HG02870 (cell line): Measurements from ENCODE around the gene TSPAN4.

Experiments used
- ATAC-seq: cut with Tn5 transposase; IDR thresholded peaks from one replicate; pipeline ENCODE4 v1.9.1; 2021; ENCODE audit warnings: mild to moderate bottlenecking, moderate library complexity; ENCODE audit not compliant: unreplicated experiment

TSPAN4 gene

GRCh38 chr11:803770-804598, 38.7 kb upstream of the TSPAN4 start:
- ATAC-seq, result no peak

GRCh38 chr11:804599-804964, 38.1 kb upstream of the TSPAN4 start:
- ATAC-seq, result no peak

- ATAC-seq, result no peak
Measured at GRCh38 chr11:808427-809286, 34.0 kb upstream of the TSPAN4 start.

- peak; percentile 69 for ATAC-seq
Measured at GRCh38 chr11:809287-810039, 33.2 kb upstream of the TSPAN4 start, which contains the start of gene RPLP2. TSS of gene RPLP2 (plus strand) at chr11:809967. CDS start at chr11:810235, 268 bp downstream.

GRCh38 chr11:810040-810567, 32.5 kb upstream of the TSPAN4 start:
- ATAC-seq, result no peak

GRCh38 chr11:811446-812245, 31.0 kb upstream of the TSPAN4 start:
- no peak for ATAC-seq

- no peak for ATAC-seq
Measured at GRCh38 chr11:812390-812789, 30.3 kb upstream of the TSPAN4 start.

GRCh38 chr11:813072-813455, 29.6 kb upstream of the TSPAN4 start:
- ATAC-seq, result no peak

- ATAC-seq, result no peak
Measured at GRCh38 chr11:813456-814096, 29.1 kb upstream of the TSPAN4 start.

GRCh38 chr11:815675-816432, 26.8 kb upstream of the TSPAN4 start:
- no peak for ATAC-seq

GRCh38 chr11:816433-816779, 26.2 kb upstream of the TSPAN4 start:
- no peak for ATAC-seq

GRCh38 chr11:818396-819128, 24.1 kb upstream of the TSPAN4 start, which contains the start of gene PNPLA2:
TSS of gene PNPLA2 (plus strand) at chr11:818914. CDS start at chr11:819719, 805 bp downstream.
- ATAC-seq, result no peak

GRCh38 chr11:819129-819931, 23.3 kb upstream of the TSPAN4 start:
- peak; percentile 64 for ATAC-seq

GRCh38 chr11:819943-820649, 22.6 kb upstream of the TSPAN4 start:
- ATAC-seq, result peak; percentile 54

- no peak for ATAC-seq
Measured at GRCh38 chr11:820655-821511, 21.8 kb upstream of the TSPAN4 start.
